ENCODE results near the gene HYAL3. TPM values are rescaled to one million over a fixed set of nuclear protein-coding genes. Genes with fewer than 3 reads are reported as not detected.

Gene HYAL3
- total RNA-seq, 2 experiments from 2014 or later, result 2.7 to 3.5 TPM

GRCh38 chr3:50296721-50297383 lies 2.4 kb downstream of the HYAL3 start:
- H4K20me1 ChIP-seq (ENCODE audit: insufficient read depth, low read length), result no peaks in the 10 kb centered on the region
- TF ChIP-seq EZH2phosphoT487 (IDR thresholded peaks at IDR 0.05; ENCODE audit: borderline replicate concordance, low read depth, low read length), result no peak
- TF ChIP-seq CTCF (conservative IDR thresholded peaks at IDR 0.05; ENCODE audit: low read length), result no peak
- H3K4me1 ChIP-seq (ENCODE audit: insufficient read depth, low read length, poor library complexity, severe bottlenecking), result peaks cover 25% of the 10 kb centered on the region
- no TSS peak for BruUV-seq (replicated peaks)
- H3K4me2 ChIP-seq (ENCODE audit: low read length), result no peak overlapping the region
- H3K36me3 ChIP-seq (ENCODE audit: insufficient read depth, low read length), result no peaks in the 10 kb centered on the region
- intact Hi-C loops (cut with micrococcal nuclease; ENCODE audit: unreplicated experiment), result loop anchor here (5.0 kb wide), 1 partner anchor 40 kb away; no protein-coding TSS in a partner anchor
- no peak overlapping the region for H3K4me3 ChIP-seq (ENCODE audit: low read depth, low read length, poor library complexity, severe bottlenecking)
- H3K9me2 ChIP-seq (ENCODE audit: insufficient read depth, low read length), result no peaks in the 10 kb centered on the region
- DNase-seq (ENCODE audit: low spot score), result no peak
- no peak overlapping the region for H2AFZ ChIP-seq (ENCODE audit: low read length)
- no peaks in the 10 kb centered on the region for H3K9me3 ChIP-seq (ENCODE audit: low read length)
- H3K27ac ChIP-seq (ENCODE audit: low read depth, low read length, poor library complexity, severe bottlenecking), result no peak overlapping the region
- H3K79me2 ChIP-seq (ENCODE audit: insufficient read depth, low read depth, low read length), result peaks cover 3% of the 10 kb centered on the region
- POLR2A ChIA-PET, result no interaction called here
- CTCF ChIA-PET (ENCODE audit: unreplicated experiment), result interaction anchor here (0.6 kb wide), 1 partner anchor 18 kb away, joined by 3 read pairs; no protein-coding TSS in a partner anchor

GRCh38 chr3:50295553-50296431 lies 3.4 kb downstream of the HYAL3 start:
- Histone ChIP-seq H3K4me1 (ENCODE audit: insufficient read depth, low read length, poor library complexity, severe bottlenecking) (peaks cover 25% of the 10 kb centered on the region), H2AFZ (ENCODE audit: low read length) (no peak overlapping the region), H3K9me2 (ENCODE audit: insufficient read depth, low read length) (no peaks in the 10 kb centered on the region), H4K20me1 (ENCODE audit: insufficient read depth, low read length) (no peaks in the 10 kb centered on the region), H3K79me2 (ENCODE audit: insufficient read depth, low read depth, low read length) (peaks cover 14% of the 10 kb centered on the region), H3K36me3 (ENCODE audit: insufficient read depth, low read length) (no peaks in the 10 kb centered on the region), H3K9me3 (ENCODE audit: low read length) (no peaks in the 10 kb centered on the region), H3K27ac (ENCODE audit: low read depth, low read length, poor library complexity, severe bottlenecking) (no peak overlapping the region), H3K4me2 (ENCODE audit: low read length) (no peak overlapping the region), H3K4me3 (ENCODE audit: low read depth, low read length, poor library complexity, severe bottlenecking) (no peak overlapping the region)
- intact Hi-C loops (cut with micrococcal nuclease; ENCODE audit: unreplicated experiment), result loop anchor here (5.0 kb wide), 1 partner anchor 42 kb away; no protein-coding TSS in a partner anchor
- TF ChIP-seq CTCF (conservative IDR thresholded peaks at IDR 0.05; ENCODE audit: low read length), result no peak
- TF ChIP-seq EZH2phosphoT487 (IDR thresholded peaks at IDR 0.05; ENCODE audit: borderline replicate concordance, low read depth, low read length), result no peak
- no peak for DNase-seq (ENCODE audit: low spot score)
- BruUV-seq (replicated peaks), result no TSS peak
- CTCF ChIA-PET (ENCODE audit: unreplicated experiment), result interaction anchor here (0.6 kb wide), 1 partner anchor 1371 kb away, joined by 3 read pairs; no protein-coding TSS in a partner anchor
- POLR2A ChIA-PET, result no interaction called here
